ENCODE results near the gene CBX7.

The CBX7 gene

DNA sequence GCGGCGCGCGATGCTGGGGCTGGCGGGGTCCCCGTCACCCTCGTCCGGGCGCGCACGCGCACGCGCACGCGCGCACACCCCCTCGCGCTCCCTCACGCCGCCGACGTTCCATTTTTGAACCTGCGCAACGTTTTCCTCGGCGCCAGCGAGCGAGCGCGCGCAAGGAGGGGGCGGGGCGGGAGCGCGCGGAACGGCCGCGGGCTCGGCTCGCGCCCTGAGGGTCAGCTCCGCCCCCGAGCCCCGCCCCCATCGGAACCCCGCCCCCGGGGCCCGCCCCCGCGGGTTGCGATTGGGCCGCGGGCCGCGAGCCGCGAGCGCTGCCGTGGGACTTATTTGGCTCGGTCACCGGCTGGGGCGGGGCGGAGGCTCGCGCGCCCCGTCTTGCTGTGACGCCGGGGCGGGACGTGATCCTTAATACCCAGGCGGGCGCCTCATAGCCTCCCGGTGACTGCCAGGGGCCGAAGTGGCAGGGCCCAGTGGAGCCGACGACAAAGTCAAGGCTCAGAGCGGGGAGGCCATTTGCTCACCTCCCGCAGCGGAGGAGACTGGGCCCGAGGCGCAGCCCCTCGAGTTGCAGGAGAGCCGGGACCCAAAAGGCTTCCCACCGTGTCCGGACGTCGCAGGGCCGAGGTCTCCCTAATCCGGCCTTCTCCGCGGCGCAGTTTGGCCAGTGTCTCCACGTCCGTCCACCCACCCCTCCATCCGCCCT is at the start of gene CBX7:
Gene CBX7, minus strand, starts transcription at position 170 of the 709 bp plus-strand sequence. CDS start 236 bp downstream, outside the sequence.
- peak; percentile 91 for DNase-seq

DNA sequence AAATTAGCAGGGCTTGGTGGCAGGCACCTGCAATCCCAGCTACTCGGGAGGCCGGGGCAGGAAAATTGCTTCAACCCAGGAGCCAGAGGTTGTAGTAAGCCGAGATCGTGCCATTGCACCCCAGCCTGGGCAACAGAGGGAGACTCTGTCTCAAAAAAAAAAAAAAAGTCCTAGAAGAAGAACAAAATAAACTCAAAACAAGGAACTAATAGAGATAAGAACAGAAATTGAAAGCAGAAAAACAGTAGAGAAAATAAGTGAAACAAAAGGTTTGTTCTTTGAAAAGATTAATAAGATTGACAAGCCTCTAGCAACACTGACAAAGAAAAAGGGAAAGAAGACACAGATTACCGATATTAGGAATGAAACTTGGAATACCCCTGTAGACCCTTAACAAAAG is 45.1 kb upstream of the CBX7 start:
- no peak for DNase-seq

DNA sequence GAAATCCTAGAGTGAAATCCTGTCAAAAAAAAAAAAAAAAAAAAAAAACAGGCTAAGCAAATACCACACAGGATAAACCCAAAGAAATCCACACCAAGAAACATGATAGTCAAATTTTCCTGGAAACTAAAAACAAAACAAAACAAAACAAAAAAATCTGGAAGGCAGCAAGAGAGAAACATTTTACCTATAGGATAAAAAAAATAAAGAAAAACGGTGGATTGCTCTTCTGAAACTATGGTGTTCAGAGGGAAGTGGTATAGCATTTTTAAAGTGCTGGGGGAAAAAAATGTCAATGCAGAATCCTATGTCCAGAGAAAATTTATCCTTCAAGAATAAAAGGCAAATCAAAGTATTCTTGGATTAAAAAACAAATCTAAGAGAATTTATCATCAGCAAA is 41.6 kb upstream of the CBX7 start:
- no peak for DNase-seq

DNA sequence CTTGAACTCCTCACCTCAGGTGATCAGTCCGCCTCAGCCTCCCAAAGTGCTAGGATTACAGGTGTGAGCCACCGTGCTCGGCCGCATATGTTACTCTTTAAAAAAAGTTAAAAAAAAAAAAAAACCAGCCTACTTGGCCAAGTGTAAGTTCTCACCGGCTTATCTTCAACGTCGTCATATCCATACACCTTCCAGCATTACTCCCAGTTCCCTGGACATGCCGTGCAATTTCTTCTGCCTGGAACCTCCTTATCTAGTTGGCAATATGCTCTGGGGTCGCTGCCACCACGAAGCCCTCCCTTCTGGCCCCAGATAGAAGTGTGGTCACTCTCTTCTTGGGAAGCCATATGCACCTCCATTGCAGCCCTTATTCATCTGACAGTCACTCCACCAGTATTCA is 36.3 kb upstream of the CBX7 start:
- no peak for DNase-seq

DNA sequence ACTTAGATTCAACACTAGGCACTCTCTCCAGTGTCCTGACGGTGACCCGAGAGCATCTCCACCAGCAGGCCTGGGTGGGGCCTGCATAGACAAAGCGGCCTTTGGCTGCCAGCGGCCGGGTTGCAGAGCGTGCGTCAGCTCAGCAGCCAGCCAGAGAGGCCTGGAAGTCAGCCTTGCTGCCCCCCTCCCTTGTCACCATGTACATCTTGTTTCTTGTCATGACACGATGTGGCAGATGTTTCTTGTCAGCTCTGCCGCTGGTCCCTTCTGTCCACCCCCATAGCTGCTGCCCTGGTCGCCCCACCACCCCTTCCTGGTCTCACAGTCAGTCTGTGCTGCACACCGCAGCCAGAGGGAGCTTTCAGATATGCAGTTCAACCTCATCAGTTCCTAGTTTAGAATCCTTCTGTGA is 33.1 kb upstream of the CBX7 start:
- DNase-seq, result no peak

DNA sequence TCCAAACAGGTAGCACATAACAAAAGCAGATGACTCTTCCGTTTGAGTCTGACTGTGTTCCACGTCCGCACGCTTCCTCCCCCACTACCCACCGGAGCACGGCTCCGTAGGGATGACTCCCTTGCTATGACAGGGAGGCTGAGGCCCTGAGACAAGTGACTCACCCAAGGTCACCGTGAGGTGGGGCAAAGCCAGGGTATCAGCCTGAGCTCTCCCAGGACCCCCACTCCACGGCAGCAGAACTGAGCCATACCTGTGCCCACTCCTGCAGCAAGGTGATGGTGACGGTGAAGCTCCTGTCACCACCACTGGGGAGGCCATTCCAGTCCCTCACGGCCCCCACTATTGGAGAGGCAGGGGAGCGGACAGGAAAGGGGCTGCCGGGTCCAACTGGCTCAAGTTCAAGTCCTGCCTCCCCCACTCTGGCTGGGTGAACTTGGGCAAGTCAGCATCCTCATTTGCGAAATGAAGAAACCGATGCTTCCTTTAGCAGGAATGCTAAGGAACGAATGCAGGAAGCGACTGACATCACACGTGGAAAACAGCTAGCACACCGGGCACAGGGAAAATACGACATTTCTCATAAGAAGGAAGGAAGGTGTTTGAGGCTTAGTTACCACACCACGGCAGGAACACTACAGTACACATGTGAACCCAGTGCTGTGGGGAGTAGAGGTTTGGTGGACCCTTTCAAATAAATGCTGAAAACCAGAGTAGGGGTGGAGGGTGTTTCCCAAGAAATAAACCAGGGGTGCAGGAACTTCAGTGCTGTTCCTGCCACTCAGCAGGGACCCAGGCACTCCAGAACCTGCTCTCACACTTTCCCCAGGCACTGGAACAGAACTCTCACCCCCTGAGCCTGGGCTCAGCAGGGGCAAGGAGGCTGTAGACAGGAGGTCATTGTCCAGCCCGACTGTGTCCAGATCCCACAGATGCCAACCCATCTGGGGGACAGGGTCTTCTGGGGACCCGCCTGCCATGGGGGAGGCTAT is 32.4 kb upstream of the CBX7 start:
- no peak for DNase-seq

DNA sequence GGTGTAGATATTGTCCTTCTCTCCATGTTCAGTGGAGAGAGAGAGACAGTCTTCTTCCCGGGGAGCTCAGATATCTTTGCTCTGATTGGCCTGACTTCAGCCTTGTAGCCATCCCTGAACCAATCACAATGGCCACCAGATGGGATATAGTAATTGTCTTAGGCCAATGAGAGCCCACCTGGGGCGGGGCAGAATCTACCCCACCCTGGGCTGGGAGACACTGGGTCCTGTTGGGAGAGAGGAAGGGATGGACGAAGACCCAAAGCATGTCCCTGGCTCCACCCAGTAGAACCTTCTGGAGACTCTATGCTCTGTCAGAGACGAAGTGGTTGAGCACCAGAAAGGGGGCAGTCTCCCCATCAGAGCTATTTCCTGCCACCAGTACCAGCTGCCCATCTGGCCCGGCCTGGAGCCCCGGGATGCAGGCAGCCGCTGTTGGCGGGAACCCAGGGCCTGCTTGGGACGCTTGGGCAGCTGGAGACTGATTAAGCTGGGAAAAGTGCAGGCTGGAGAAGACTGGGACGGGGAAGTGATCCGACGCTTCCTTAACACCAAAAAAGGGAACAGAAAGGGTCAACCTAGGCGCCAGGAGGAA is 31.6 kb upstream of the CBX7 start:
- DNase-seq, result no peak

DNA sequence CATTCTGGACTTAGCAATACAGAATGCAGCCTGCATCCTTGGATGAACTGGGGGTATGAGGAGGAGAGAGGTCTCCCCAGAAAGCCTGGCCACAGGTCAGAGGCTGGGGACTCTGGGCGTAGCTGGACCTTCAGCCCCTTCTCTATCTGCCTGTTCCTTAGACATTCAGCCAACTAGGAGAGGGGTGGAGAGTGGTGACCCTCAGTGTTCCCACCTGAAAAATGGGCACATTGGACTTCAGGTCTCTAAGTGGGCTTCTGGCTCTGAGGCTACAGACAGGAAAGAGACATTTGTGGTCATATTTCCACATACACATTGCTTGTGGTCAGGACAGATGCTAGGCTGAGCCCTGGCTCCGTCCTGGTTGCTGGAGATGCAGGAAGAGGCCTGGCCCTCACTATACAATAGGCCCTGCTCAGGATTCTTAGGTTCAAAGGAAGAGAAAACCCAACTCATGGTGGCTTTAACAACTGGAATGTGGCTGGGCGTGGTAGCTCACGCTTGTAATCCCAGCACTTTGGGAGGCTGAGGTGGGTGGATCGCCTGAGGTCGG is 30.1 kb upstream of the CBX7 start:
- DNase-seq, result no peak

DNA sequence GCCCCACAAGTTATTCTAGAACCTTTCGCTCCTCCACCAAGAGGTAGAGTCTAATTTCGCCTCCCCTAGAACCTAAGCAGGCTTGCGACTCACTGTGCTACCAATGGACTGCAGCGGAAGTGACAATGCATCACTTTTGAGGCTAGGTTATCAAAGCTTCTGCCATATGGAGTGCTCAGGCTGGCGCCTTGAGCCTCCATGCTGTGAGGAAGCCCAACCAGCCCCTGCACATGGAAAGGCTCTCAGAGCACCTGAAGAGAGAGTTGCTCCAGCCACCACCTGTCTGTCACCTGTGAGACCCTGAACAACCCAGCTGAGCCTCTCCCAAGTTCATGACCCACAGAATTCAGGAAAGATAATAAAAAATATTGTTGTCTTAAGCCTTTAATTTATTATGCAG is 29.3 kb upstream of the CBX7 start:
- no peak for DNase-seq

DNA sequence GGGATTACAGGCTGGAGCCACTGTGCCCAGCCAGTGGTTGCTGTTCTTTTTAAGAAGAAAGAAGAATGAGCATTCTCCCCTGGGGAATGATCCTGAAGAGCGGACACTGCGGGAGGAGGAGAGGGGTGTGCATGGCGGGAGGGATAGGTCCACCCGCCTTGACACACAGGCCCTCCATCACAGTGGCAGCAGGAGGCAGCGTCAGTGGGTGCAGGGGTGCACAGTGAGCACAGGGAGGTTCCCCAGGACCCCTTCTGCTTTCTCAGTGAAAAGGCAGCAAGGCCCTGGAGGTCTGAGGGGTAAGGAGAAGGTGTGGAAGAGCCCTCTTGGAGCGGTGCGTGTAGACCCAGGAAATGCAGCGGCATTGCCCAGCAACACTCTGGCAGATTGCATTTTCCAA is 28.9 kb upstream of the CBX7 start:
- DNase-seq, result no peak

DNA sequence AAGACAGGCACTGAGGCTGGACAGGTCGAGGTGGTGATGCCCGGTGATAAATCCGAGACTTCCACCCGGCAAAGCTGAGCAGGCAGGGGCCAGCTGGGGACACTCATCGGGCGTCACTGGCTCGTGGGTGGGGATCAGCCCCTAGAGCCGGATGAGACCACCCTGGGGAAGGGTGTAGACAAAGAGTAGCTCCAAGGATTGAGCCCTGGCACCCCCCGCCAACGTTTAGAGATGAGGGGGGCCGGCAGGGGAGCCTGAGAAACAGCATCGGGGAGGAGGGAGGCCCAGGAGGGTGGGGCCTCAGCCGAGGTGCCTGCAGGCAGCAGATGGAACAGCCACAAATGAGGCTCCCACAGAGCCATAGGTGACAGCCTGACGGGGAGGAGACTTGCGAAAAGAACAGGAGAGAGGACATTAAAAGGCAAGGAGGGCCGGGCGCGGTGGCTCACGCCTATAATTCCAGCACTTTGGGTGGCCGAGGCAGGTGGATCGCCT is 27.4 kb upstream of the CBX7 start:
- DNase-seq, result no peak

DNA sequence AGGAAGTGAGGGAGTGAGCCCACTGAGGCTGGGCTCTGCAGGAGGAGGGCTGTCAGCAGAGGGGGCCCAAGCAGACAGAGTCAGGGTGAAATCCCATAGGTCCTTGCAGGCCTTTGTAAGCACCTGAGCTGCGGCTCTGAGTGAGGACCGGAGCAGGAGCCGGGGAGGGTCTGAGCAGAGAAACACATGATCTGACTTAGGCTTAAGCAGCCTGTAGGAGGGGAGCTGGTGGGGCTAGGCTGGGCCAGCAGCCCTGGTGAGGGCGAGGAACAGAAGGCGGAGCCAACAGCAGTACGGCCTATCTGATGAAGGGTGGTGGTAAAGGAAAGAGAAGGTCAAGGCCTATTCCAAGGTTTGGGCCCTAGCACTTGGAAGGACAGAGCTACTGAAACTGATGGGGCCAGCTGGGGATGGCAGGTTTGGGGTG is 26.9 kb upstream of the CBX7 start:
- no peak for DNase-seq

DNA sequence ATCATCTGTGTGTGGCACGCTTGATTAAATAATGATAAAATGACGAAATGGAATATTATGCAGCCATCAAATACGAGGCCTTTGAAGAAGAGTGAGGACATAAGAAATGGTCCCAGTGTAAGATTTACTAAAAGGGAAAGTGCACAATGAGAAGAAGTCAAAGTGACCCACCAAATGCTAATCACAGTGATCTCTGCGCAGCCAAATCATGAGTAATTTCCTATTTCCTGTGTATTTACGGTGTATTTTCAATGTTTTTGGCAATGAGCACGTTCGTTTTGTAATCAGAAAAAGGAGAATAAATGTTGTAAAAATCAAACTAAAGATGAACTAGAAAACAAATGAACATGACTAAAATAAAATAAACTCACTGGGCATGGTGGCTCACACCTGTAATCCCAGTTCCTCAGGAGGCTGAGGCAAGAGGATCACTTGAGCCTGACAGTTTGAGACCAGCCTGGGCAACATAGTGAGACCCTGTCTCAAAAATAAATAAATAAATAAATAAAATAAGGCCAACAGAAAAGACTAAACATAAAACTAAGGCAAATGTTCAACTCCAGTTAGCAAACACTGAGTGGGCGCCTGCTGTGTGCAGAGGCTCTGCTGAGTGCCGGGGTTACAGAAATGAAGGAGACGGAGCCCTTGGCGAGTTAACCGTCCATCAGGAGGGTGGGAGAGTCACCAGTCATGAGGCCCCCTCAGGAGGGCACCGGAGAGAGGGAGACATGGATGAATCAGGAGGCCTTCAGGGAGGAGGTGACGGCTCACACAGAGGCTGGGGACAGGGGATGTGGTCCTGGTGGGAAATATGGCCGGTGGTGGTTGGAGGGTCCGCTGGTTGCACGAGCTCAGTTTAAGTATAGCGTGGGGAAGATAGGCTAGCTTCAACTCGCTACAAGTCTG is 26.0 kb upstream of the CBX7 start:
- no peak for DNase-seq

DNA sequence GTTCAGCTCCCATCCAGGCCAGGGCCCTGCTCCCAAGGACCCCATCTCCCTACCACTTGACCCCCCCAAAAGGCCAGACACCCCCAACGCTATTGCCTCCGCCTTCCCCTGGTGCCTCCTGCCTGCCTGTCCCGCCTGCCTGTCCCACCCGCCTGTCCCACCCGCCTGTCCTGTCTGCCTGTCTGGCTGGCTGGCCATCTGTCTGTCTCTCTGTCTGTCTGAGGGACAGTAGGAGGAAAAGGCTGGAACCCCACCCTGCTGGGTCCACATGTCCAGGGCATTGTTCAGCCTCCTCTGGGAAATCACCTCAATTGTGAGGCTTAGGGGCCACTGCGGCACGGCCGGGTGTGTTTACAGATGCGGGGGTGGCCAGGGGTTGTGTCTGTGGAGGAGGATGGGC is 25.3 kb upstream of the CBX7 start:
- DNase-seq, result no peak

DNA sequence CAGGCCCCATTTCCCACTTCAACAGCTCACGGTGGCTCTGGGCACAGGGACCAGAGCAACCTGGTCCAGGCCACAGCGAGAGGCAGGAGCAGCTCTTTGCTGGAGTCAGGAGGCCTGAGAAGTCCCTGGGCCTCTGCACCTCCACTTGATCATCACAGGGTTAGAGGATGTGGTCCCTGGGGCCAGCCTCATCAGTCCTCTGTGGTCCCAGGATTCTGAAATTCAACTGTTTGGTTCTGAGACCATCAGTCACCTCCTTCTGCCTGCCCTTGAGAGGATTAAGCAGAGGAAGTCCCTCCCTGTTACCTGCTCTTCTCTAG is 24.9 kb upstream of the CBX7 start:
- no peak for DNase-seq

DNA sequence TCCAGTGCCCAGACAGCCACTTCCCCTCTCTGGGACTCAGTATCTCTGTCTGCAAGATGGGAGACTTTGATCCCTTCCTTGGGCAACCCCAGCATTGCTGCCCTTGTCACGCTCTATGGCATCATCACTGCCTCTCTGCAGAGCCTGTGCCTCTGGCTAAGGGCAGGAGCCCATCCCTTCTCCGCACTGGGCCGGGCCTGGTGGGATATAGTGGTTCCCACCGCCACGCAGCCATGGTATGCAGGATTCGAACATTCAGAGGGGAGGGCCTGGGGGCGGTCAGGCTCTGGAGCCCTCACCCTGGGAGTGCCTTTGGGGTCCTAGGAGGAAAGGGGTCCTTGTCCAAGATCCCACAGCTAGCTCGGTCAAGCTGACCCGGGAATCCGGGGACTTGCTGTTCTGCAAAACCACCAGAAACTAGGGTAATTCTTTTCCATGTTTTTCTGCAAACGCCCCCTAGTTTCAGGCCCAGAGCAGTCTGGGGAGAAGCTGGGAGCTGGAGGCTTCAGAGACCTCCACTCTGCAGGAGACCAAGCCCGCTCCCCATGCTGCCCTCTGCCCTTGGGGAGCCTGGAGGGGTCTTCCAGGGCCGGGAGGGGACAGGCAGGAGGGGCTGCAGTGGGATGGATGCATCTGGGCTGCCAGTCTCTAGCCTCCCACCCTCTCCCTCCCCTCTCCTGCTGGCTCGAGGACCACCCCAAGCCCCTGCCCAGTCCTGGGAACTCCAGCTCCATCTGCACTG is 24.4 kb upstream of the CBX7 start:
- DNase-seq, result no peak

DNA sequence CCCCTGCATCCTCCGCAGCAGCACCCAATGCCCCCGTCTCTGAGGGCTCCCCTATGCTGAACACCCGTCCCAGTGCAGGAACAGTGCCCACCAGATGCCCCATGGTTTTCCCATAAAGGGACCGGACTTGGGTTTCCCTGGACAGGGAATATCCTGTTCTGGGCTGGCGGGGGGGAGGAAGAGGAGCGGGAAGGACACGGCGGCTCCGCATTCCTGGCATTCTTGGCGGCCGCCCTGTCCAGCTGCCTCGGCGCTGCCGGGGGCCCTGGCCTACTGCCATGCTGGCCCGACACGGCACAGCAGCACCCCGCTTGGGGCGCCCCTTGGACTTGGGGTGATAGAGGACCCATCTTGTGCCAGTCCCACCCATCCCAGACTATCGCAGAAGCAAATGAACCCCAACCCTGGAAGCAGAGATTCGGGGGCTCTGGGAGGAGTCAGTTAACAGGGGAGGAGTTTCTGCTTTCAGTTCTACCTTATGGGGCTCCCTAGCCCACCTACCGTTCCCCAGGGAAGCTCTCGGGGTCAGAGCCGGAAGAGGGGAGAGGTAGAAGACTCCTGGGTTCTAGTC is 23.7 kb upstream of the CBX7 start:
- no peak for DNase-seq

DNA sequence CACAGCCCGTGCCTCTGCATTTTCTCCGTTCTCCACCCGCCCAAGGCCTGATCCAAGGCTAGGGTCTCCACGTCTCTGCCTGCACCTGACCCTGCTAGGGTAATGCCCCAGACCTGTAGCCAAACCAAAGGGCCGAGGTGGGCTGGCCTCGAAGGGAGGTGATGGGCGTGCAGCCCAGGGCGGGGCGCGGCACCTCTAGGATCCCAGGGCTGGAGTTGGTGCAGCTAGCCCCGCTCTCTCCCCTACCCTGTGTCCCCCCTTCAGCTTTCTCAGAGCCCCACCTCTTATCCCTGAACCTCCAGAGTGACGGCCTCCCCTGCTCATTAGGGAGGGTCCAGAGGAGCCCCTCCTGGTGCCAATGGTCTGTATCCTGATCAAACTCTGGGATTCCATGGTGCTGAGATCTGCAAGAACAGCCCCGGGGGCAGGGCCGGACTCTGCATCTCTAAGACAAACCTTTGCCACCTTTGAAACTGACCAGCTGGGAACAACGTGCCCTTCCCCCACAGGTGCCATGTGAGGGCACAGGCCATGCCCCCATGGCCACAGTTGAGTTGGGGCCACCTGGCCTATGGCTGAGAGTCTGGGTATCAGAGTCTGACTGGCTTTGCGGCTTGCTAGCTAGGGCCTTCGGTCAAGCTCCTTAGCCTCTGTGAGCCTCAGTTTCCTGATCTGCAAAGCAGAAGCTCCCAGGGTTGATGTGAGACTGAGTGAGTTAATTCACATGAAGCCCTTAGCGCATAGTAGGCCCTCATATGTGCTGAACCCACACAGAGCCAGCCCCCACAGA is 23.1 kb upstream of the CBX7 start:
- DNase-seq, result no peak

DNA sequence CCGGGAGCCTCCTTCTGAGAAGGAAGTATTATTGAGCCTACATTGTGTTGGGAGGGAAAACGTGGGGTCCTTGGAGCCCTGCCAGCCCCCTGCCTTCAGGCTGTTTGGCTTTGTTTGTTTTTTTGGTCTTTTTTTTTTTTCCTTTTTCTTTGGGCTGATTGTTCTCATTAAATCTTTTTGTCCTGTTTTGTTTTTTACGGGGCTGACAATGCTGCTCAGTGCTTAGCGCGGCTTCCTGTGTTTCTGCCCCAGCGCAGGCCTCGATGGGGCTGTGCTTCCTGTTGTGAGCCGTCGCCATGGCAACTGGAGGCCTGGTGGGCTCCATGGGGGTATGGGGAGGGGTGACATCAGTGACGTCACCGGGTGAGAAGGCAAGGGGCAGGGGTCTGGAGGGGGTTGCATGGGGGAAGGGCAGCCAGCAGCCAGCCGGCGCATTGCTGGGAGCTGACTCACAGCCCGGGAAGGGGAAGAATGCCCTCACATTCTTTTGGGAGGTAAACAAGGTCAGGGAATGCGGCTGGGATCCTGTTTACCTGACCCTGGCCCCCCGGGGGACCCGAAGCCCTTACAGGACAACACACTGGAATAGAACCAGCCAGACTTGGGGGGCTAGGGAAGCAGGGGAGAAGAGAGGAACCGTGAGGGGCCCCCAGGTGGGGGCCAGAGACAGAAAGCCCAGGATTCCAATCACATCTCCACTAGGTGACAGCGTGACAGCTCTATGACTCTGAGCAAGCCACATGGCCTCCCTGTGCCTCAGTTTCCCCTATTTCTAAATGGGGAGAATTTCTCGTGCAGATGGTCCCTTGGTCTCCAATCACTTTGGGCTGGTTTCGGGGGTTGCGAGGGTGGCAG is 22.2 kb upstream of the CBX7 start:
- no peak for DNase-seq
